ENCODE measurements around the gene SULF2. TPM values are rescaled to one million over a fixed set of nuclear protein-coding genes. Genes with fewer than 3 reads are reported as not detected.
"Not testable (repeated sequence)": the region's sequence is repeated elsewhere in the genome, so short reads cannot be mapped to it uniquely, and the experiment has no call there.

The SULF2 gene
- total and polyA plus RNA-seq, 2 experiments from 2014 or later = 49.0 to 66.6 TPM

GRCh38 chr20:47799116-47799715 is 13.9 kb upstream of the SULF2 start:
- Histone ChIP-seq H4K20me1 (ENCODE audit: insufficient read depth, poor library complexity, severe bottlenecking) (no peaks in the 10 kb centered on the region), H3K9me3 (ENCODE audit: low read depth) (no peaks in the 10 kb centered on the region), H3K4me2 (no peak overlapping the region), H3K4me1 (ENCODE audit: insufficient read depth) (no peaks in the 10 kb centered on the region), H3K4me3 (no peak overlapping the region), H3K36me3 (replicated peaks; ENCODE audit: insufficient read depth, low read depth) (no peaks in the 10 kb centered on the region), H2AFZ (no peak overlapping the region), H3K79me2 (no peaks in the 10 kb centered on the region), H3K9me2 (replicated peaks; ENCODE audit: insufficient read depth) (no peaks in the 10 kb centered on the region), H3K27ac (no peak overlapping the region), H3K27me3 (no peaks in the 10 kb centered on the region)
- TF ChIP-seq EZH2 (IDR thresholded peaks at IDR 0.05; ENCODE audit: borderline replicate concordance) = no peak
- TF ChIP-seq CTCF (IDR thresholded peaks at IDR 0.05; ENCODE audit: poor library complexity) = no peak
- no peak for TF ChIP-seq EZH2phosphoT487 (IDR thresholded peaks at IDR 0.05; ENCODE audit: low read depth, severe bottlenecking, unreplicated experiment)
- 69% methylated on average over 6 of the region's 6 CpGs for whole genome bisulfite sequencing (ENCODE audit: low lambda C conversion rate, missing lambda C conversion rate)
- no peak for DNase-seq (ENCODE audit: low spot score)

- Histone ChIP-seq H3K9me3 (ENCODE audit: low read depth) (no peaks in the 10 kb centered on the region), H2AFZ (no peak overlapping the region), H3K9me2 (replicated peaks; ENCODE audit: insufficient read depth) (no peaks in the 10 kb centered on the region), H3K27ac (no peak overlapping the region), H3K4me2 (no peak overlapping the region), H3K36me3 (replicated peaks; ENCODE audit: insufficient read depth, low read depth) (no peaks in the 10 kb centered on the region), H3K79me2 (no peaks in the 10 kb centered on the region), H3K4me1 (ENCODE audit: insufficient read depth) (peaks cover 3% of the 10 kb centered on the region), H4K20me1 (ENCODE audit: insufficient read depth, poor library complexity, severe bottlenecking) (no peaks in the 10 kb centered on the region), H3K27me3 (no peaks in the 10 kb centered on the region), H3K4me3 (no peak overlapping the region)
- TF ChIP-seq CTCF (IDR thresholded peaks at IDR 0.05; ENCODE audit: poor library complexity) = no peak
- no peak for TF ChIP-seq EZH2phosphoT487 (IDR thresholded peaks at IDR 0.05; ENCODE audit: low read depth, severe bottlenecking, unreplicated experiment)
- no peak for TF ChIP-seq EZH2 (IDR thresholded peaks at IDR 0.05; ENCODE audit: borderline replicate concordance)
- 96% methylated on average over 9 of the region's 9 CpGs for WGBS (ENCODE audit: low lambda C conversion rate, missing lambda C conversion rate)
- no peak for DNase-seq (ENCODE audit: low spot score)
Observed at GRCh38 chr20:47796971-47797370, 11.7 kb upstream of the SULF2 start.

- TF ChIP-seq CTCF (IDR thresholded peaks at IDR 0.05; ENCODE audit: poor library complexity) = no peak
- TF ChIP-seq EZH2phosphoT487 (IDR thresholded peaks at IDR 0.05; ENCODE audit: low read depth, severe bottlenecking, unreplicated experiment) = no peak
- no peak for TF ChIP-seq EZH2 (IDR thresholded peaks at IDR 0.05; ENCODE audit: borderline replicate concordance)
- no peaks in the 10 kb centered on the region for H4K20me1 ChIP-seq (ENCODE audit: insufficient read depth, poor library complexity, severe bottlenecking)
- 92% methylated on average over 17 of the region's 17 CpGs for WGBS (ENCODE audit: low lambda C conversion rate, missing lambda C conversion rate)
- no peaks in the 10 kb centered on the region for H3K9me2 ChIP-seq (replicated peaks; ENCODE audit: insufficient read depth)
- peaks cover 9% of the 10 kb centered on the region for H3K4me1 ChIP-seq (ENCODE audit: insufficient read depth)
- H3K4me3 ChIP-seq = no peak overlapping the region
- H3K9me3 ChIP-seq (ENCODE audit: low read depth) = no peaks in the 10 kb centered on the region
- H3K27ac ChIP-seq = no peak overlapping the region
- H3K79me2 ChIP-seq = no peaks in the 10 kb centered on the region
- no peak overlapping the region for H2AFZ ChIP-seq
- no peaks in the 10 kb centered on the region for H3K27me3 ChIP-seq
- no peaks in the 10 kb centered on the region for H3K36me3 ChIP-seq (replicated peaks; ENCODE audit: insufficient read depth, low read depth)
- no peak overlapping the region for H3K4me2 ChIP-seq
- DNase-seq (ENCODE audit: low spot score) = no peak
Observed at GRCh38 chr20:47795214-47795907, 10.1 kb upstream of the SULF2 start.

GRCh38 chr20:47794264-47794663 is 9.0 kb upstream of the SULF2 start:
- not testable (repeated sequence) for H3K9me2 ChIP-seq (replicated peaks; ENCODE audit: insufficient read depth); H3K79me2 ChIP-seq; H4K20me1 ChIP-seq (ENCODE audit: insufficient read depth, poor library complexity, severe bottlenecking); H3K9me3 ChIP-seq (ENCODE audit: low read depth); H3K4me2 ChIP-seq; H2AFZ ChIP-seq; H3K27me3 ChIP-seq; DNase-seq (ENCODE audit: low spot score); H3K36me3 ChIP-seq (replicated peaks; ENCODE audit: insufficient read depth, low read depth); H3K27ac ChIP-seq; H3K4me3 ChIP-seq
- 100% methylated on average over 6 of the region's 6 CpGs for WGBS (ENCODE audit: low lambda C conversion rate, missing lambda C conversion rate)
- H3K4me1 ChIP-seq (ENCODE audit: insufficient read depth) = peaks cover 16% of the 10 kb centered on the region

All from hepatocyte (in vitro differentiated cells).